ENCODE results near the gene GPR87.

Gene GPR87, protein sequence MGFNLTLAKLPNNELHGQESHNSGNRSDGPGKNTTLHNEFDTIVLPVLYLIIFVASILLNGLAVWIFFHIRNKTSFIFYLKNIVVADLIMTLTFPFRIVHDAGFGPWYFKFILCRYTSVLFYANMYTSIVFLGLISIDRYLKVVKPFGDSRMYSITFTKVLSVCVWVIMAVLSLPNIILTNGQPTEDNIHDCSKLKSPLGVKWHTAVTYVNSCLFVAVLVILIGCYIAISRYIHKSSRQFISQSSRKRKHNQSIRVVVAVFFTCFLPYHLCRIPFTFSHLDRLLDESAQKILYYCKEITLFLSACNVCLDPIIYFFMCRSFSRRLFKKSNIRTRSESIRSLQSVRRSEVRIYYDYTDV

GRCh38 chr3:151316267-151316991 lies at the start of gene GPR87:
TSS of gene GPR87 (minus strand) at chr3:151316820. CDS start at chr3:151300100, 16,720 bp downstream.
- Histone ChIP-seq H3K27ac (ENCODE audit: low read length) (peak within 1 kb of the TSS; percentile 39), H3K4me1 (ENCODE audit: control insufficient read depth, low read depth, low read length) (peaks cover 23% of the 10 kb centered on the region)

DNA sequence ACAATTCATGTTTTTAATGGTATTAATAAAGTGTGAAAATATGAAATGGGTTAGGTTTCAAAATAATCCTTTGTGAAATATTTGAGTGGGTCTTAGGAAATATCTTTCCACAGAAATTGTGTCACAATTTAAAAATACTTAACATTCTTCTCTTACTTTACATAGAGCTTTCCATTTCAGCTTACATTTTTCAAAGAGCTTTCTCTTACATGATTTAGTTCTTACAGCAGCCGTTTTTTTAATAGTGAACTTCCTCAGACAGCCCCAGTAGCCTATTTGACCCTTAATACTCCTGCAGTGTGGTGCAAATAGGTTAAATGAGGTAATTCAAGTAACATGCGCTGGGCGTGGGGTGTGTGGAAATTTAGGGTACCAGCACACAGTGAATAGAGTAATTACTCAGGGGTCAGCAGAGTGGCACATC lies 46.1 kb upstream of the GPR87 start:
- Histone ChIP-seq H3K27ac (ENCODE audit: low read length) (no peak overlapping the region), H3K36me3 (ENCODE audit: control insufficient read depth, low read depth, low read length) (peaks cover 3% of the 10 kb centered on the region), H3K4me3 (ENCODE audit: low read length) (no peak overlapping the region), H3K9me3 (ENCODE audit: control insufficient read depth, low read depth, low read length) (no peaks in the 10 kb centered on the region), H3K27me3 (ENCODE audit: control insufficient read depth, insufficient read depth, low read length) (no peaks in the 10 kb centered on the region), H3K9ac (ENCODE audit: low read length) (no peak overlapping the region), H3K4me1 (ENCODE audit: control insufficient read depth, low read depth, low read length) (peaks cover 10% of the 10 kb centered on the region)

More at GRCh38 chr3:151316267-151316991, at the start of gene GPR87:
- H3K4me3 ChIP-seq (ENCODE audit: low read length): no peak within 1 kb of the TSS
- no peaks in the 10 kb centered on the region for H3K9me3 ChIP-seq (ENCODE audit: control insufficient read depth, low read depth, low read length)
- no peaks in the 10 kb centered on the region for H3K36me3 ChIP-seq (ENCODE audit: control insufficient read depth, low read depth, low read length)
- no peaks in the 10 kb centered on the region for H3K27me3 ChIP-seq (ENCODE audit: control insufficient read depth, insufficient read depth, low read length)
- no peak within 1 kb of the TSS for H3K9ac ChIP-seq (ENCODE audit: low read length)

GRCh38 chr3:151357463-151357850 lies 40.8 kb upstream of the GPR87 start:
- no peak overlapping the region for H3K9ac ChIP-seq (ENCODE audit: low read length)
- H3K4me3 ChIP-seq (ENCODE audit: low read length): no peak overlapping the region
- peaks cover 3% of the 10 kb centered on the region for H3K36me3 ChIP-seq (ENCODE audit: control insufficient read depth, low read depth, low read length)
- no peaks in the 10 kb centered on the region for H3K27me3 ChIP-seq (ENCODE audit: control insufficient read depth, insufficient read depth, low read length)
- no peaks in the 10 kb centered on the region for H3K9me3 ChIP-seq (ENCODE audit: control insufficient read depth, low read depth, low read length)
- H3K27ac ChIP-seq (ENCODE audit: low read length): no peak overlapping the region
- no peaks in the 10 kb centered on the region for H3K4me1 ChIP-seq (ENCODE audit: control insufficient read depth, low read depth, low read length)

- H3K4me1 ChIP-seq (ENCODE audit: control insufficient read depth, low read depth, low read length): no peaks in the 10 kb centered on the region
- H3K27ac ChIP-seq (ENCODE audit: low read length): no peak overlapping the region
- H3K9ac ChIP-seq (ENCODE audit: low read length): no peak overlapping the region
- no peak overlapping the region for H3K4me3 ChIP-seq (ENCODE audit: low read length)
- H3K9me3 ChIP-seq (ENCODE audit: control insufficient read depth, low read depth, low read length): no peaks in the 10 kb centered on the region
- H3K27me3 ChIP-seq (ENCODE audit: control insufficient read depth, insufficient read depth, low read length): no peaks in the 10 kb centered on the region
- H3K36me3 ChIP-seq (ENCODE audit: control insufficient read depth, low read depth, low read length): peaks cover 3% of the 10 kb centered on the region
Measured at GRCh38 chr3:151356794-151357462, 40.3 kb upstream of the GPR87 start.

- no peak overlapping the region for H3K4me3 ChIP-seq (ENCODE audit: low read length)
- no peaks in the 10 kb centered on the region for H3K9me3 ChIP-seq (ENCODE audit: control insufficient read depth, low read depth, low read length)
- no peak overlapping the region for H3K9ac ChIP-seq (ENCODE audit: low read length)
- peaks cover 20% of the 10 kb centered on the region for H3K4me1 ChIP-seq (ENCODE audit: control insufficient read depth, low read depth, low read length)
- no peak overlapping the region for H3K27ac ChIP-seq (ENCODE audit: low read length)
- H3K27me3 ChIP-seq (ENCODE audit: control insufficient read depth, insufficient read depth, low read length): no peaks in the 10 kb centered on the region
- no peaks in the 10 kb centered on the region for H3K36me3 ChIP-seq (ENCODE audit: control insufficient read depth, low read depth, low read length)
Measured at GRCh38 chr3:151351648-151352047, 35.0 kb upstream of the GPR87 start.

GRCh38 chr3:151351219-151351618 lies 34.6 kb upstream of the GPR87 start:
- Histone ChIP-seq H3K4me1 (ENCODE audit: control insufficient read depth, low read depth, low read length) (peaks cover 20% of the 10 kb centered on the region), H3K27me3 (ENCODE audit: control insufficient read depth, insufficient read depth, low read length) (no peaks in the 10 kb centered on the region), H3K27ac (ENCODE audit: low read length) (no peak overlapping the region), H3K36me3 (ENCODE audit: control insufficient read depth, low read depth, low read length) (no peaks in the 10 kb centered on the region), H3K9ac (ENCODE audit: low read length) (no peak overlapping the region), H3K4me3 (ENCODE audit: low read length) (no peak overlapping the region), H3K9me3 (ENCODE audit: control insufficient read depth, low read depth, low read length) (no peaks in the 10 kb centered on the region)

DNA sequence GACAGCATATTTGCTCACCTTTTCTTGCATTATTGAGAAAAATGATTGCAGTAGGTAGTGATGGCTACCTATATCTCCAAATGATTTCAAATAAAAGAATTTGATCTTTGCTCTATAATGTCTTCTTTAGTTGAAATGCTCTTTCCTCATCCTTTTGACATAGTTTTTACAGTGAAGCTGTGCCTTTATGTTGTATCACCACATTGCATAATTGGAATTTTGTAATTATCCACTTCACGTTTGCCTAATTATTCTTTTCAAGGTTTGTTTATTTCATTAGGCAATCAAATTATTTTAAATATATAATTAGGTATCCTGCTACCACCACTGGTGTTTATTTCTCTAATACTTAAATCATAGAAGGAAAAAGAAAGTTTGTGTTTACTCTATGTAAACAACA lies 34.0 kb upstream of the GPR87 start:
- no peaks in the 10 kb centered on the region for H3K9me3 ChIP-seq (ENCODE audit: control insufficient read depth, low read depth, low read length)
- no peaks in the 10 kb centered on the region for H3K27me3 ChIP-seq (ENCODE audit: control insufficient read depth, insufficient read depth, low read length)
- no peak overlapping the region for H3K27ac ChIP-seq (ENCODE audit: low read length)
- H3K36me3 ChIP-seq (ENCODE audit: control insufficient read depth, low read depth, low read length): no peaks in the 10 kb centered on the region
- H3K4me3 ChIP-seq (ENCODE audit: low read length): no peak overlapping the region
- peaks cover 20% of the 10 kb centered on the region for H3K4me1 ChIP-seq (ENCODE audit: control insufficient read depth, low read depth, low read length)
- H3K9ac ChIP-seq (ENCODE audit: low read length): no peak overlapping the region

GRCh38 chr3:151347432-151347831 lies 30.8 kb upstream of the GPR87 start:
- no peaks in the 10 kb centered on the region for H3K27me3 ChIP-seq (ENCODE audit: control insufficient read depth, insufficient read depth, low read length)
- H3K4me1 ChIP-seq (ENCODE audit: control insufficient read depth, low read depth, low read length): peaks cover 20% of the 10 kb centered on the region
- H3K9ac ChIP-seq (ENCODE audit: low read length): no peak overlapping the region
- H3K27ac ChIP-seq (ENCODE audit: low read length): no peak overlapping the region
- no peaks in the 10 kb centered on the region for H3K9me3 ChIP-seq (ENCODE audit: control insufficient read depth, low read depth, low read length)
- H3K4me3 ChIP-seq (ENCODE audit: low read length): no peak overlapping the region
- H3K36me3 ChIP-seq (ENCODE audit: control insufficient read depth, low read depth, low read length): no peaks in the 10 kb centered on the region

- Histone ChIP-seq H3K9me3 (ENCODE audit: control insufficient read depth, low read depth, low read length) (no peaks in the 10 kb centered on the region), H3K4me1 (ENCODE audit: control insufficient read depth, low read depth, low read length) (peaks cover 20% of the 10 kb centered on the region), H3K27me3 (ENCODE audit: control insufficient read depth, insufficient read depth, low read length) (no peaks in the 10 kb centered on the region), H3K36me3 (ENCODE audit: control insufficient read depth, low read depth, low read length) (no peaks in the 10 kb centered on the region), H3K9ac (ENCODE audit: low read length) (no peak overlapping the region), H3K27ac (ENCODE audit: low read length) (no peak overlapping the region), H3K4me3 (ENCODE audit: low read length) (no peak overlapping the region)
Measured at GRCh38 chr3:151346292-151346691, 29.7 kb upstream of the GPR87 start.

DNA sequence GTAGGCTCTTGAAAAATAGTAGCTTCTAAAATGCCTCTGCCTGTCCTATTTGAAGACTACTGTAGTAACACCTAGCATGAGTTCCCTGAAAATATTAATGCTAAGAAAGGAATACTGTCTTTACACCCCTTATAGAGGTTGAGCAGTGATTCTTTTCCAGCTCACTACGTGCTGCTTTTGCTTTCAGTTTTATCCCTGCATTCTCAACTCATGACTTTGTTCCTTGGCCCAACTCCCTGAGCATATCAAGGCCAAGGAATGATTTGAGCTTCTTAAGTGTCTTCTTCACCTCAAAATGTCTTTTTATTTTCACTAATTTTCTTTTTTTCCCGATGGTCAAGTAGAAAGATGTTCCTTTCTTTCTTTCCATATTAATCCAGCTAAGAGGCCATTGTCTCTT lies 29.2 kb upstream of the GPR87 start:
- Histone ChIP-seq H3K36me3 (ENCODE audit: control insufficient read depth, low read depth, low read length) (no peaks in the 10 kb centered on the region), H3K4me3 (ENCODE audit: low read length) (no peak overlapping the region), H3K9me3 (ENCODE audit: control insufficient read depth, low read depth, low read length) (no peaks in the 10 kb centered on the region), H3K9ac (ENCODE audit: low read length) (no peak overlapping the region), H3K4me1 (ENCODE audit: control insufficient read depth, low read depth, low read length) (peaks cover 20% of the 10 kb centered on the region), H3K27me3 (ENCODE audit: control insufficient read depth, insufficient read depth, low read length) (no peaks in the 10 kb centered on the region), H3K27ac (ENCODE audit: low read length) (no peak overlapping the region)

GRCh38 chr3:151331696-151332095 lies 15.1 kb upstream of the GPR87 start:
- Histone ChIP-seq H3K27ac (ENCODE audit: low read length) (no peak overlapping the region), H3K27me3 (ENCODE audit: control insufficient read depth, insufficient read depth, low read length) (no peaks in the 10 kb centered on the region), H3K4me1 (ENCODE audit: control insufficient read depth, low read depth, low read length) (no peaks in the 10 kb centered on the region), H3K9me3 (ENCODE audit: control insufficient read depth, low read depth, low read length) (no peaks in the 10 kb centered on the region), H3K9ac (ENCODE audit: low read length) (no peak overlapping the region), H3K4me3 (ENCODE audit: low read length) (no peak overlapping the region), H3K36me3 (ENCODE audit: control insufficient read depth, low read depth, low read length) (no peaks in the 10 kb centered on the region)
